Caco-2 (cell line): ENCODE measurements around the gene EGFR. TPM values are rescaled to one million over a fixed set of nuclear protein-coding genes. Genes with fewer than 3 reads are reported as not detected.

Experiments
- BruUV-seq: library from RNA; stranded (reverse); fragments of 400-500 nt; replicated peaks from 2 replicates; lab custom pipeline; 2021; lab: Mats Ljungman, UMichigan
- CTCF ChIA-PET: fragments of 300-600 bp; sonication (Branson Sonifier 250); formaldehyde crosslinking; loops from one replicate; lab custom pipeline; 2022; ENCODE audit warnings: antibody characterized with exemption; lab: Charles Lee
- POLR2A ChIA-PET: fragments of 300-600 bp; sonication (Branson Sonifier 250); formaldehyde crosslinking; loops from one replicate; lab custom pipeline; 2022; ENCODE audit warnings: antibody characterized with exemption; lab: Charles Lee
- DNase-seq, 2 experiments: peaks; one replicate each; pipeline versions ENCODE4 v3.0.0 to v3.0.0-alpha.2; 2020 to 2022
- H3K27me3 ChIP-seq: replicated peaks from 2 replicates; pipeline ENCODE4 v1.6.0; 2011; ENCODE audit warnings: low read length; ENCODE audit not compliant: control insufficient read depth, insufficient read depth
- H3K36me3 ChIP-seq: 2 replicates; pipeline ENCODE4 v1.5.1; 2011; ENCODE audit warnings: low read length; ENCODE audit not compliant: control insufficient read depth, insufficient read depth
- H3K4me1 ChIP-seq: fragments of 250-450 bp; sonication (Bioruptor Pico); 2 replicates; pipeline ENCODE4 v1.5.1; 2020; ENCODE audit warnings: mild to moderate bottlenecking
- H3K4me3 ChIP-seq: 2 replicates; pipeline ENCODE4 v1.5.1; 2011; ENCODE audit warnings: low read depth, mild to moderate bottlenecking, control low read depth, low read length
- H3K9me3 ChIP-seq: fragments of 250-450 bp; sonication (Bioruptor Pico); 2 replicates; pipeline ENCODE4 v1.5.1; 2020; ENCODE audit warnings: mild to moderate bottlenecking, moderate library complexity
- H3K27ac Mint-ChIP-seq: one replicate; pipeline ENCODE4 v1.8.0; 2022; ENCODE audit warnings: mixed read lengths; ENCODE audit not compliant: unreplicated experiment
- H3K27me3 Mint-ChIP-seq: one replicate; pipeline ENCODE4 v1.8.0; 2022; ENCODE audit warnings: mixed read lengths; ENCODE audit not compliant: insufficient read depth, unreplicated experiment
- H3K36me3 Mint-ChIP-seq: one replicate; pipeline ENCODE4 v1.8.0; 2022; ENCODE audit warnings: mild to moderate bottlenecking, mixed read lengths; ENCODE audit not compliant: insufficient read depth, unreplicated experiment
- H3K4me1 Mint-ChIP-seq: one replicate; pipeline ENCODE4 v1.8.0; 2022; ENCODE audit warnings: low read depth, mixed read lengths; ENCODE audit not compliant: unreplicated experiment
- H3K4me3 Mint-ChIP-seq: one replicate; pipeline ENCODE4 v1.8.0; 2022; ENCODE audit warnings: mild to moderate bottlenecking, moderate library complexity, mixed read lengths; ENCODE audit not compliant: unreplicated experiment
- H3K9me3 Mint-ChIP-seq: one replicate; pipeline ENCODE4 v1.8.0; 2022; ENCODE audit warnings: mixed read lengths; ENCODE audit not compliant: unreplicated experiment
- intact Hi-C: fragments of 100-400 bp; cut with micrococcal nuclease; formaldehyde crosslinking; loops from one replicate; pipeline ENCODE4 v1.10.0; 2022; ENCODE audit not compliant: unreplicated experiment
- total RNA-seq: library from RNA; stranded (reverse); gene quantifications from 2 replicates; pipeline ENCODE4 v1.2.3, GENCODE V29; 2022
- TF ChIP-seq, protein P1 (sequence below), 2 experiments: fragments of 200-600 bp in 1 of 2; IDR thresholded peaks; 1 replicate in 1 of 2; 2 replicates in 1 of 2; pipeline versions ENCODE4 v1.5.1 to v1.8.0; 2011 to 2022; ENCODE audit warnings: antibody characterized with exemption in 1 of 2, control low read depth in 1 of 2, inconsistent platforms in 1 of 2, low read depth in 1 of 2, low read length in 1 of 2, mild to moderate bottlenecking in 1 of 2, moderate library complexity in 1 of 2; ENCODE audit not compliant: insufficient read depth in 1 of 2, severe bottlenecking in 1 of 2, unreplicated experiment in 1 of 2

EGFR gene
- total RNA-seq, 1 experiment from 2014 or later, result 60.1 TPM

DNA sequence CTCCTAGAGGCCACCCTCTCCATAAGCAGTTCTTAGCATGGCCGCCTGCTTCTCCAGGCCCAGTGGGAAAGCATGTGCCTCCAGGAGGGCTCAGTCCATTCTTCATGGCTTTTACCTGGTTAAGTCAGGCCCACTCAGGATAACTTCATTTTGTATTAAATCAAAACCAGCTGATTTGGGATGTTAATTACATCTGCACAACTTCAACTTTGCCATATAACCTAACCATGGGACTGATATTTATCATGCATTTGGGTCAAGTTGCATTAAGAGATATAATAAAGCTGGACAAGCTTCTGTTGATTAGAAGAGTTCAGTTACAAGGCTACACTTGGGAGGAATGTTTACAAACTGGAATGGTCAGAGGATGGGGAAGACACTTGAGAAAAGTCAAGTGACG is 65.5 kb downstream of the EGFR start:
- BruUV-seq, result no TSS peak
- Mint-ChIP-seq H3K27ac (no peak overlapping the region), H3K4me1 (peaks cover 7% of the 10 kb centered on the region), H3K4me3 (no peak overlapping the region), H3K9me3 (no peaks in the 10 kb centered on the region), H3K27me3 (no peaks in the 10 kb centered on the region), H3K36me3 (peaks cover 1% of the 10 kb centered on the region)
- Histone ChIP-seq H3K4me1 (peaks cover 6% of the 10 kb centered on the region), H3K27me3 (no peaks in the 10 kb centered on the region), H3K36me3 (peaks cover 2% of the 10 kb centered on the region; the same call in 1 of the 2 replicates), H3K4me3 (no peak overlapping the region), H3K9me3 (no peaks in the 10 kb centered on the region)
- DNase-seq, result no peak
- TF ChIP-seq, protein P1, sequence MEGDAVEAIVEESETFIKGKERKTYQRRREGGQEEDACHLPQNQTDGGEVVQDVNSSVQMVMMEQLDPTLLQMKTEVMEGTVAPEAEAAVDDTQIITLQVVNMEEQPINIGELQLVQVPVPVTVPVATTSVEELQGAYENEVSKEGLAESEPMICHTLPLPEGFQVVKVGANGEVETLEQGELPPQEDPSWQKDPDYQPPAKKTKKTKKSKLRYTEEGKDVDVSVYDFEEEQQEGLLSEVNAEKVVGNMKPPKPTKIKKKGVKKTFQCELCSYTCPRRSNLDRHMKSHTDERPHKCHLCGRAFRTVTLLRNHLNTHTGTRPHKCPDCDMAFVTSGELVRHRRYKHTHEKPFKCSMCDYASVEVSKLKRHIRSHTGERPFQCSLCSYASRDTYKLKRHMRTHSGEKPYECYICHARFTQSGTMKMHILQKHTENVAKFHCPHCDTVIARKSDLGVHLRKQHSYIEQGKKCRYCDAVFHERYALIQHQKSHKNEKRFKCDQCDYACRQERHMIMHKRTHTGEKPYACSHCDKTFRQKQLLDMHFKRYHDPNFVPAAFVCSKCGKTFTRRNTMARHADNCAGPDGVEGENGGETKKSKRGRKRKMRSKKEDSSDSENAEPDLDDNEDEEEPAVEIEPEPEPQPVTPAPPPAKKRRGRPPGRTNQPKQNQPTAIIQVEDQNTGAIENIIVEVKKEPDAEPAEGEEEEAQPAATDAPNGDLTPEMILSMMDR (IDR thresholded peaks at IDR 0.05; ENCODE audit: insufficient read depth in 1 of 2, low read depth in 1 of 2, low read length in 1 of 2, severe bottlenecking in 1 of 2, unreplicated experiment in 1 of 2), result no peak
- ChIA-PET CTCF (interaction anchor here (0.5 to 1.0 kb wide), 2 partner anchors 123 to 171 kb away, joined by 3 to 7 read pairs; no protein-coding TSS in a partner anchor), POLR2A (no interaction called here)
- intact Hi-C loops, result no loop called here

DNA sequence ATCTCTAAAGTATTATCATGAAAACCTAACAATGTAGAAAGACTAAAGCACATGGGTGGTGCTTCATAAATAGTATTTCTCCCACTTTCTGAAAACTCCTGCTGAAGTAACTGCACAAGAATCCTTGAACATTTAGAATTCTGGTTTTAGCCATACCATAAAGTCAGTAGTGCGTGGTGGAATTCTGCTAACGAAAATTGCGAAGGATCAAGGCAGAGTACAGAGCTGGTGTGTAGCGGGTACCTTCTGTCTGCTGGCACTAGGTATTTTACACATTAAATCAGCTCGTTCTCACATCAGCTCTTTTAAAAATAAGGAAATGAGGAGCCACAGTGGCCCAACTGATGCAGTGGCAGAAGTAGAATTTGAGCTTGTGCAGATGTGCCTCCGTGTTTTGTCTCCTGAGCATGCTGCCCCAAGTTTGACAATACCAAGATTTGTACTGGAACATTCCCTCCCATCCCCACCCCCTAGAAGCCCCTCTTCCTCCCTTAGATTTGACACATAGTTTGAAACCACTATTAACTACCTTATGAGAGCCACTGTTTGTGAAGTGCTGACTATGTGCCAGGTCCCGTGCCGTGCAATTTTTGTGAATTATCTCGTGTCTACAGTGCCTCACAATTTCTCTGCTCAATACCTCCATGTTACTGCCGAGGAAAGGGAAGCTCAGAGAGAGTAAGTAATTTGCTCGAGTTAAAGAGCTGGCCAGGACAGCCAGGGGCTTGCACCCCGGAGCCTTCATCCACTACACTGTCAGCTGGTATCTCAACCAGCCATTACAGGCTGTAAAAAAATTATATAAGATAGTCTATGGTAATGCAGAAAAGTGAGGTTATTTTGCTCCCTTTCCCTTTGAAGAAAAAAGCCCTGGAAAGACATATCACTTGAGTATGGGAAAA is 66.9 kb downstream of the EGFR start:
- Mint-ChIP-seq H3K27me3 (no peaks in the 10 kb centered on the region), H3K27ac (no peak overlapping the region), H3K4me3 (no peak overlapping the region), H3K36me3 (no peaks in the 10 kb centered on the region), H3K9me3 (no peaks in the 10 kb centered on the region), H3K4me1 (peaks cover 7% of the 10 kb centered on the region)
- Histone ChIP-seq H3K4me1 (no peaks in the 10 kb centered on the region), H3K4me3 (no peak overlapping the region), H3K9me3 (no peaks in the 10 kb centered on the region), H3K27me3 (no peaks in the 10 kb centered on the region), H3K36me3 (peaks cover 2% of the 10 kb centered on the region; the same call in 1 of the 2 replicates)
- DNase-seq, result no peak
- intact Hi-C loops, result no loop called here
- TF ChIP-seq, protein P1 (IDR thresholded peaks at IDR 0.05; ENCODE audit: insufficient read depth in 1 of 2, low read depth in 1 of 2, low read length in 1 of 2, severe bottlenecking in 1 of 2, unreplicated experiment in 1 of 2), result no peak
- no TSS peak for BruUV-seq
- ChIA-PET CTCF (no interaction called here), POLR2A (no interaction called here)

DNA sequence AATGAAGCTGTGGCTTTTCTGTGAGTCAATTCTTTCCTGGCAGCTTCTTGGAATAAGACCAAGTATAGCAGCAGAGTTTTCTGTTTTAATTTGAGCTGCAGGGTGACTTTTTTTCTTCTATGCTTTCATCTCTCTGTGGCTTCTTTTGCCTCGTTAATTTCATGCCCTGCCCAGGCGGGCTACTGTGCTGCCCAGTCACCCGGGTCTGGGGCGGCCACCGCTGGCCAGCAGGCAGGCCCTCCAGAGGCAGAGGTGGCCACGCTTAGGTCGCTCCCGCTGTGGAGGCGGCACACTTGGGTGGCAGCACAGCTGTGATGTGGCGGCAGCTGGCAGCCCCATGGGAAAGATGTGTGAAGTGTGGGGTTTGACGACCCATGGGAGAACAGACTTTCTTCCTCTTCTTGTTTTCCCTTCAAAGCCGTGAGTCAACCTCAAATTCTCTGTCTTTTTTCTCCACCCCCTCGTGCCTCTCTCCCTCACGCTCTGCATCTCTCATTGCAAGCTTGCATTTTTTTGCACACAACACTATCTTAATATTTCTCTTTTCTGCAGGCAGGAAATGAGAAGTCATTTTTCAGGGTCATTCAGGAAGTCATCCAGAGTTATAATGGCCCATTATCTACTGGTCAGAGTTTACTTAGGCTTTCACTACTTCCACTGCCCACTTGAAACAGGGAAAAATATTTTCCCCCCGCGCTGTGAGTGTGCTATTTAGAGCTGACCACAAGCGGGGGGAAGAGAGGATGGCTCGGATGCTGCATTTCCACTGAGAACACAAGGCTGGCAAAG is 67.8 kb downstream of the EGFR start:
- Mint-ChIP-seq H3K36me3 (no peaks in the 10 kb centered on the region), H3K27ac (no peak overlapping the region), H3K4me3 (no peak overlapping the region), H3K9me3 (no peaks in the 10 kb centered on the region), H3K27me3 (no peaks in the 10 kb centered on the region), H3K4me1 (peaks cover 15% of the 10 kb centered on the region)
- ChIA-PET POLR2A (interaction anchor here (0.6 kb wide), 1 partner anchor 125 kb away, joined by 7 read pairs; no protein-coding TSS in a partner anchor), CTCF (interaction anchor here (0.7 kb wide), 1 partner anchor 56 kb away, joined by 11 read pairs; no protein-coding TSS in a partner anchor)
- Histone ChIP-seq H3K27me3 (no peaks in the 10 kb centered on the region), H3K9me3 (no peaks in the 10 kb centered on the region), H3K4me3 (no peak overlapping the region), H3K36me3 (peaks cover 2% of the 10 kb centered on the region; the same call in 1 of the 2 replicates), H3K4me1 (peaks cover 5% of the 10 kb centered on the region; the same call in 1 of the 2 replicates)
- TF ChIP-seq, protein P1 (IDR thresholded peaks at IDR 0.05; ENCODE audit: insufficient read depth in 1 of 2, low read depth in 1 of 2, low read length in 1 of 2, severe bottlenecking in 1 of 2, unreplicated experiment in 1 of 2), result no peak
- no peak for DNase-seq
- intact Hi-C loops, result no loop called here
- BruUV-seq, result no TSS peak
